Astrocyte (in vitro differentiated cells and primary cell): ENCODE results near the gene LMOD3. TPM values are rescaled to one million over a fixed set of nuclear protein-coding genes. Genes with fewer than 3 reads are reported as not detected.

Experiments
- DNase-seq: peaks from one replicate; pipeline ENCODE4 v3.0.0-alpha.2; 2010; ENCODE audit warnings: low read depth
- FAIRE-seq: peaks from 2 replicates; lab custom pipeline; 2011; peaks lifted over from hg19 to GRCh38; lab: Jason Lieb, UNC
- H2AFZ ChIP-seq: 2 replicates; pipeline ENCODE4 v1.6.0; 2012; ENCODE audit warnings: low read depth, low read length, inconsistent platforms
- H3K27ac ChIP-seq: 2 replicates; pipeline ENCODE4 v1.5.1; 2011; ENCODE audit warnings: low read depth, low read length, inconsistent platforms
- H3K27me3 ChIP-seq: 2 replicates; pipeline ENCODE4 v1.6.0; 2011; ENCODE audit warnings: low read length, inconsistent platforms; ENCODE audit not compliant: insufficient read depth
- H3K36me3 ChIP-seq: 2 replicates; pipeline ENCODE4 v1.5.1; 2011; ENCODE audit warnings: low read length, inconsistent platforms; ENCODE audit not compliant: insufficient read depth
- H3K4me1 ChIP-seq: 2 replicates; pipeline ENCODE4 v1.5.1; 2011; ENCODE audit warnings: low read length, inconsistent platforms; ENCODE audit not compliant: insufficient read depth
- H3K4me2 ChIP-seq: 2 replicates; pipeline ENCODE4 v1.6.0; 2012; ENCODE audit warnings: low read length, inconsistent platforms
- H3K4me3 ChIP-seq: 2 replicates; pipeline ENCODE4 v1.5.1; 2011; ENCODE audit warnings: low read depth, mild to moderate bottlenecking, low read length, inconsistent platforms; ENCODE audit not compliant: insufficient read depth
- H3K79me2 ChIP-seq: 2 replicates; pipeline ENCODE4 v1.6.0; 2012; ENCODE audit warnings: mild to moderate bottlenecking, low read length, inconsistent platforms; ENCODE audit not compliant: insufficient read depth
- H3K9ac ChIP-seq: 2 replicates; pipeline ENCODE4 v1.6.0; 2012; ENCODE audit warnings: mild to moderate bottlenecking, low read length, inconsistent platforms
- H3K9me3 ChIP-seq: 2 replicates; pipeline ENCODE4 v1.5.1; 2012; ENCODE audit warnings: low read depth, mild to moderate bottlenecking, low read length, inconsistent platforms; ENCODE audit not compliant: insufficient read depth
- H4K20me1 ChIP-seq: 2 replicates; pipeline ENCODE4 v1.6.0; 2012; ENCODE audit warnings: low read length, inconsistent platforms; ENCODE audit not compliant: insufficient read depth
- H3K27ac Mint-ChIP-seq: one replicate; pipeline ENCODE4 v1.8.0; 2021; ENCODE audit warnings: mild to moderate bottlenecking, mixed read lengths; ENCODE audit not compliant: unreplicated experiment
- H3K27me3 Mint-ChIP-seq: one replicate; pipeline ENCODE4 v1.8.0; 2021; ENCODE audit warnings: low read depth, mixed read lengths; ENCODE audit not compliant: unreplicated experiment
- H3K36me3 Mint-ChIP-seq: one replicate; pipeline ENCODE4 v1.8.0; 2021; ENCODE audit warnings: low read depth, mixed read lengths; ENCODE audit not compliant: unreplicated experiment
- H3K4me1 Mint-ChIP-seq: one replicate; pipeline ENCODE4 v1.8.0; 2021; ENCODE audit warnings: low read depth, mixed read lengths; ENCODE audit not compliant: unreplicated experiment
- H3K4me3 Mint-ChIP-seq: one replicate; pipeline ENCODE4 v1.8.0; 2021; ENCODE audit warnings: mild to moderate bottlenecking, moderate library complexity, mixed read lengths; ENCODE audit not compliant: unreplicated experiment
- H3K9me3 Mint-ChIP-seq: one replicate; pipeline ENCODE4 v1.8.0; 2021; ENCODE audit warnings: mild to moderate bottlenecking, mixed read lengths; ENCODE audit not compliant: unreplicated experiment
- EZH2 ChIP-seq: IDR thresholded peaks from 2 replicates; pipeline ENCODE4 v1.6.1; 2012; ENCODE audit warnings: mild to moderate bottlenecking, low read length, inconsistent platforms; ENCODE audit not compliant: insufficient read depth
- total RNA-seq: library from RNA; stranded (reverse); gene quantifications from 2 replicates; pipeline ENCODE4 v1.2.1, GENCODE V29; 2021
- TF ChIP-seq, protein P1 (sequence below): IDR thresholded peaks from 2 replicates; pipeline ENCODE4 v1.5.1; 2011; ENCODE audit warnings: low read depth, mild to moderate bottlenecking, inconsistent platforms, low read length, moderate library complexity; ENCODE audit not compliant: insufficient read depth

The LMOD3 gene
- total RNA-seq, 1 donor from 2014 or later = 0.07 TPM

DNA sequence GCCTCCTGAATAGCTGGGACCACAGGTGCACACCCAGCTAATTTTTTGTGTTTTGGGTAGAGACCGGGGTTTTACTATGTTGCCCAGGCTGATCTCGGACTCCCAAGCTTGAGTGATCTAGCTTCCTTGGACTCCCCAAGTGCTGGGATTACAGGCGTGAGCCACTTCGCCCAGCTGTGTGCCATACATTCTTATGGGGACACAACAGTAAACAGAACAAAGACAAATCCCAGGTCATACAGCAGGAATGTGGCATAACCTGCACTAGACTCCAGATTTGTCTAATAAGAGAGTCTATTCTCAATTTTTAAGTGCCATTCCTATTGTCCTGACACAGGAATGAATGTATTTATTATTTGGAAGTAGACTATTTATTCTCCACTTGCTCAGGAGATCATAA, 20.0 kb downstream of the LMOD3 start:
- Histone ChIP-seq H2AFZ (no peak overlapping the region), H3K79me2 (peaks cover 33% of the 10 kb centered on the region), H4K20me1 (peaks cover 30% of the 10 kb centered on the region), H3K9me3 (no peaks in the 10 kb centered on the region), H3K36me3 (peaks cover 44% of the 10 kb centered on the region), H3K4me1 (no peaks in the 10 kb centered on the region), H3K4me3 (no peak overlapping the region), H3K27me3 (no peaks in the 10 kb centered on the region), H3K4me2 (no peak overlapping the region), H3K9ac (no peak overlapping the region), H3K27ac (no peak overlapping the region)
- no peak for DNase-seq
- H3K36me3 Mint-ChIP-seq = peaks cover 17% of the 10 kb centered on the region
- no peaks in the 10 kb centered on the region for H3K9me3 Mint-ChIP-seq
- H3K27ac Mint-ChIP-seq = no peak overlapping the region
- TF ChIP-seq, protein P1, sequence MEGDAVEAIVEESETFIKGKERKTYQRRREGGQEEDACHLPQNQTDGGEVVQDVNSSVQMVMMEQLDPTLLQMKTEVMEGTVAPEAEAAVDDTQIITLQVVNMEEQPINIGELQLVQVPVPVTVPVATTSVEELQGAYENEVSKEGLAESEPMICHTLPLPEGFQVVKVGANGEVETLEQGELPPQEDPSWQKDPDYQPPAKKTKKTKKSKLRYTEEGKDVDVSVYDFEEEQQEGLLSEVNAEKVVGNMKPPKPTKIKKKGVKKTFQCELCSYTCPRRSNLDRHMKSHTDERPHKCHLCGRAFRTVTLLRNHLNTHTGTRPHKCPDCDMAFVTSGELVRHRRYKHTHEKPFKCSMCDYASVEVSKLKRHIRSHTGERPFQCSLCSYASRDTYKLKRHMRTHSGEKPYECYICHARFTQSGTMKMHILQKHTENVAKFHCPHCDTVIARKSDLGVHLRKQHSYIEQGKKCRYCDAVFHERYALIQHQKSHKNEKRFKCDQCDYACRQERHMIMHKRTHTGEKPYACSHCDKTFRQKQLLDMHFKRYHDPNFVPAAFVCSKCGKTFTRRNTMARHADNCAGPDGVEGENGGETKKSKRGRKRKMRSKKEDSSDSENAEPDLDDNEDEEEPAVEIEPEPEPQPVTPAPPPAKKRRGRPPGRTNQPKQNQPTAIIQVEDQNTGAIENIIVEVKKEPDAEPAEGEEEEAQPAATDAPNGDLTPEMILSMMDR = no peak
- TF ChIP-seq EZH2 = no peak
- H3K4me3 Mint-ChIP-seq = no peak overlapping the region
- H3K4me1 Mint-ChIP-seq = peaks cover 13% of the 10 kb centered on the region
- no peaks in the 10 kb centered on the region for H3K27me3 Mint-ChIP-seq
- no peak for FAIRE-seq

DNA sequence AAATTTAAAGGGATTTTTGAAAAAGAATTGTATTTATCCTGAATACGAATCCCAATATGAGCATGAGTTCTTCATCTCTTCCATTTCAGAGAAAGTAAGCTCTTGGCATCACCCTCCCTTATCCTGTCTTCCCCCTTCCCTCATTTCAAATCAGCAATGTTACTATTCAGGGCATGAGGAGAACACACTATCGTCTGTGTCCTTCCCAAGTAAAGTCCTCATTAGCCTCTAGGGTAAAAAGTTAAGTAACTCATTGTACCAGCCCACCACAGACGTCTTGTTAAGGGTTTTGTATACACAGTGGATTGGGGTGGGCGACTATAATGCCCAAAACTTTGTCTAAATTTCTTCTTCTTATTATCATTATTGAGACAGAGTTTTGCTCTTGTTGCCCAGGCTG, 22.8 kb downstream of the LMOD3 start:
- no peaks in the 10 kb centered on the region for H3K27me3 ChIP-seq
- peaks cover 54% of the 10 kb centered on the region for H4K20me1 ChIP-seq
- no peak overlapping the region for H3K27ac Mint-ChIP-seq
- no peak overlapping the region for H2AFZ ChIP-seq
- FAIRE-seq (no peak), DNase-seq (no peak)
- H3K9ac ChIP-seq = no peak overlapping the region
- peaks cover 5% of the 10 kb centered on the region for H3K4me1 ChIP-seq
- peaks cover 32% of the 10 kb centered on the region for H3K36me3 ChIP-seq
- H3K36me3 Mint-ChIP-seq = peaks cover 17% of the 10 kb centered on the region
- peaks cover 27% of the 10 kb centered on the region for H3K4me1 Mint-ChIP-seq
- H3K4me3 Mint-ChIP-seq = no peak overlapping the region
- TF ChIP-seq EZH2 = no peak
- TF ChIP-seq, protein P1 = no peak
- H3K9me3 ChIP-seq = no peaks in the 10 kb centered on the region
- H3K27ac ChIP-seq = no peak overlapping the region
- H3K4me3 ChIP-seq = no peak overlapping the region
- peaks cover 58% of the 10 kb centered on the region for H3K79me2 ChIP-seq
- no peaks in the 10 kb centered on the region for H3K9me3 Mint-ChIP-seq
- H3K27me3 Mint-ChIP-seq = no peaks in the 10 kb centered on the region
- H3K4me2 ChIP-seq = no peak overlapping the region

DNA sequence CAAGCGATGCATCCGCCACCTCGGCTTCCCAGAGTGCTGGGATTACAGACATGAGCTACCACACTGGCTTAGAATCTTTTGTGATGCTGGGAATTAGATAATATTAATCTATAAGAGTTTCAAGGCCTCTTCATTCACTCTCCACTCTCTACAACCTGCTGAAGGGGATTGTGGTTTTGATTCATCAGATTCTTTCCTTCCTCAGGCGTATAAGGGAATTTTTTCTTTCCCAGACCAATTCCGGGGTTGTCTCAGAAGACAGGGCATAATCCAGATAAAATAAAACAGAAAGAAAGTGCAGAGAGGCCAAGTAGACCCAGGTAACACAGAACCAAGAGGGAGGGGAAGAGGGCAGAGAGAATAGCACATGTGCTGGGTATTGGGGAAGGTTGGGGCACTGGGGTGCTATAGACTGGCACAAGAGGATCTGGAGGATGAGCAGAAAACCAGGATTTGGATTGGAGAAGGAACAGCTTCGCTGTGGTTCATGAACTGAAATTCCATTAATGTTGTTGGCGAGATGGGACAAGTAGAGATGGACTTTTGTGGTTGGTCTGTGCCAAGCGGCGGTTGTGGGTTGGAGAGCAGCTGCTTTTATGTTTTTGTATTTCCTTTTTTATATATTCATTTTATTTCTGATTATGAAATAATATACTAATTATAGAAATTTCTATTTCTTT, 24.8 kb downstream of the LMOD3 start:
- Mint-ChIP-seq H3K4me1 (peaks cover 36% of the 10 kb centered on the region), H3K36me3 (peaks cover 11% of the 10 kb centered on the region), H3K9me3 (no peaks in the 10 kb centered on the region), H3K4me3 (peak overlapping the region; percentile 35), H3K27me3 (no peaks in the 10 kb centered on the region), H3K27ac (peak overlapping the region; percentile 41)
- Histone ChIP-seq H2AFZ (no peak overlapping the region), H3K79me2 (peaks cover 72% of the 10 kb centered on the region), H3K27ac (peak overlapping the region; percentile 21), H3K27me3 (no peaks in the 10 kb centered on the region), H3K9ac (no peak overlapping the region), H3K9me3 (no peaks in the 10 kb centered on the region), H3K4me3 (no peak overlapping the region), H3K4me1 (peaks cover 14% of the 10 kb centered on the region), H4K20me1 (peaks cover 66% of the 10 kb centered on the region), H3K36me3 (peaks cover 13% of the 10 kb centered on the region), H3K4me2 (peak overlapping the region; percentile 24)
- DNase-seq (peak; percentile 60), FAIRE-seq (no peak)
- no peak for TF ChIP-seq EZH2
- TF ChIP-seq, protein P1 = no peak
